ENCODE data around the gene CEBPZ.

CEBPZ gene

GRCh38 chr2:37267685-37268084 lies 36.3 kb upstream of the CEBPZ start:
- H3K9ac ChIP-seq (ENCODE audit: low read depth, low read length, poor library complexity, severe bottlenecking) = no peak overlapping the region
- H3K9me3 ChIP-seq (ENCODE audit: insufficient read depth, low read depth, low read length) = no peaks in the 10 kb centered on the region
- H3K4me3 ChIP-seq (ENCODE audit: low read length, poor library complexity, severe bottlenecking) = no peak overlapping the region
- H4K20me1 ChIP-seq (ENCODE audit: insufficient read depth, low read length, poor library complexity, severe bottlenecking) = no peaks in the 10 kb centered on the region
- peaks cover 59% of the 10 kb centered on the region for H3K36me3 ChIP-seq (ENCODE audit: insufficient read depth, low read length)
- H3K9me2 ChIP-seq (replicated peaks; ENCODE audit: low read depth, low read length) = no peaks in the 10 kb centered on the region
- no peaks in the 10 kb centered on the region for H3K27me3 ChIP-seq (ENCODE audit: insufficient read depth, low read length, poor library complexity, severe bottlenecking)
- no peaks in the 10 kb centered on the region for H3F3A ChIP-seq (ENCODE audit: low read depth)
- no peak overlapping the region for H3K4me2 ChIP-seq (ENCODE audit: low read depth, low read length, poor library complexity, severe bottlenecking)
- no peak overlapping the region for H2AFZ ChIP-seq (ENCODE audit: low read length)
- H3K79me2 ChIP-seq (ENCODE audit: insufficient read depth, low read length) = no peaks in the 10 kb centered on the region
- TF ChIP-seq EZH2phosphoT487 (IDR thresholded peaks at IDR 0.05; ENCODE audit: borderline replicate concordance) = no peak
- no peak for TF ChIP-seq CTCF (conservative IDR thresholded peaks at IDR 0.05; ENCODE audit: low read length)
- no peaks in the 10 kb centered on the region for H3K4me1 ChIP-seq (ENCODE audit: insufficient read depth, low read length, poor library complexity, severe bottlenecking)

GRCh38 chr2:37263839-37264238 lies 32.4 kb upstream of the CEBPZ start:
- H3K36me3 ChIP-seq (ENCODE audit: insufficient read depth, low read length) = peaks cover 37% of the 10 kb centered on the region; the same call in 1 of the 2 replicates
- H3K4me2 ChIP-seq (ENCODE audit: low read depth, low read length, poor library complexity, severe bottlenecking) = no peak overlapping the region
- TF ChIP-seq EZH2phosphoT487 (IDR thresholded peaks at IDR 0.05; ENCODE audit: borderline replicate concordance) (no peak), CTCF (conservative IDR thresholded peaks at IDR 0.05; ENCODE audit: low read length) (0 out of 2 replicates have a peak, but pooled peaks have one; percentile 21)
- H3K27me3 ChIP-seq (ENCODE audit: insufficient read depth, low read length, poor library complexity, severe bottlenecking) = no peaks in the 10 kb centered on the region
- no peaks in the 10 kb centered on the region for H3K9me2 ChIP-seq (replicated peaks; ENCODE audit: low read depth, low read length)
- H4K20me1 ChIP-seq (ENCODE audit: insufficient read depth, low read length, poor library complexity, severe bottlenecking) = no peaks in the 10 kb centered on the region
- H2AFZ ChIP-seq (ENCODE audit: low read length) = no peak overlapping the region
- no peaks in the 10 kb centered on the region for H3K4me1 ChIP-seq (ENCODE audit: insufficient read depth, low read length, poor library complexity, severe bottlenecking)
- no peaks in the 10 kb centered on the region for H3F3A ChIP-seq (ENCODE audit: low read depth)
- no peak overlapping the region for H3K9ac ChIP-seq (ENCODE audit: low read depth, low read length, poor library complexity, severe bottlenecking)
- no peaks in the 10 kb centered on the region for H3K9me3 ChIP-seq (ENCODE audit: insufficient read depth, low read depth, low read length)
- H3K4me3 ChIP-seq (ENCODE audit: low read length, poor library complexity, severe bottlenecking) = no peak overlapping the region
- no peaks in the 10 kb centered on the region for H3K79me2 ChIP-seq (ENCODE audit: insufficient read depth, low read length)

GRCh38 chr2:37262522-37262921 lies 31.1 kb upstream of the CEBPZ start:
- Histone ChIP-seq H2AFZ (ENCODE audit: low read length) (no peak overlapping the region), H3K9ac (ENCODE audit: low read depth, low read length, poor library complexity, severe bottlenecking) (no peak overlapping the region), H3K9me3 (ENCODE audit: insufficient read depth, low read depth, low read length) (no peaks in the 10 kb centered on the region), H4K20me1 (ENCODE audit: insufficient read depth, low read length, poor library complexity, severe bottlenecking) (no peaks in the 10 kb centered on the region), H3K4me3 (ENCODE audit: low read length, poor library complexity, severe bottlenecking) (no peak overlapping the region), H3K27me3 (ENCODE audit: insufficient read depth, low read length, poor library complexity, severe bottlenecking) (no peaks in the 10 kb centered on the region), H3K36me3 (ENCODE audit: insufficient read depth, low read length) (peaks cover 37% of the 10 kb centered on the region; the same call in 1 of the 2 replicates), H3F3A (ENCODE audit: low read depth) (no peaks in the 10 kb centered on the region), H3K4me1 (ENCODE audit: insufficient read depth, low read length, poor library complexity, severe bottlenecking) (no peaks in the 10 kb centered on the region), H3K4me2 (ENCODE audit: low read depth, low read length, poor library complexity, severe bottlenecking) (no peak overlapping the region), H3K9me2 (replicated peaks; ENCODE audit: low read depth, low read length) (no peaks in the 10 kb centered on the region), H3K79me2 (ENCODE audit: insufficient read depth, low read length) (no peaks in the 10 kb centered on the region)
- TF ChIP-seq CTCF (conservative IDR thresholded peaks at IDR 0.05; ENCODE audit: low read length) = no peak
- no peak for TF ChIP-seq EZH2phosphoT487 (IDR thresholded peaks at IDR 0.05; ENCODE audit: borderline replicate concordance)
